ENCODE results near the gene HTRA1.

Gene HTRA1

GRCh38 chr10:122466951-122467381 is 5.6 kb downstream of the HTRA1 start:
- H3K4me3 ChIP-seq (ENCODE audit: low read length), result no peak overlapping the region
- no peak for DNase-seq (ENCODE audit: low read depth)
- no peak for TF ChIP-seq CTCF (conservative IDR thresholded peaks at IDR 0.05; ENCODE audit: low read depth, low read length)

- no peak for DNase-seq (ENCODE audit: low read depth)
- H3K4me3 ChIP-seq (ENCODE audit: low read length), result no peak overlapping the region
Observed at GRCh38 chr10:122467701-122468100, 6.3 kb downstream of the HTRA1 start.

GRCh38 chr10:122468307-122468925 is 7.1 kb downstream of the HTRA1 start:
- H3K4me3 ChIP-seq (ENCODE audit: low read length), result no peak overlapping the region
- DNase-seq (ENCODE audit: low read depth), result no peak
- no peak for TF ChIP-seq CTCF (conservative IDR thresholded peaks at IDR 0.05; ENCODE audit: low read depth, low read length)

More at GRCh38 chr10:122467701-122468100, 6.3 kb downstream of the HTRA1 start:
- TF ChIP-seq CTCF (conservative IDR thresholded peaks at IDR 0.05; ENCODE audit: low read depth, low read length), result no peak

- no peak for TF ChIP-seq CTCF (conservative IDR thresholded peaks at IDR 0.05; ENCODE audit: low read depth, low read length)
- DNase-seq (ENCODE audit: low read depth), result no peak
- H3K4me3 ChIP-seq (ENCODE audit: low read length), result no peak overlapping the region
Observed at GRCh38 chr10:122468926-122469781, 7.8 kb downstream of the HTRA1 start.

- no peak for DNase-seq (ENCODE audit: low read depth)
- no peak overlapping the region for H3K4me3 ChIP-seq (ENCODE audit: low read length)
- TF ChIP-seq CTCF (conservative IDR thresholded peaks at IDR 0.05; ENCODE audit: low read depth, low read length), result no peak
Observed at GRCh38 chr10:122469848-122470247, 8.5 kb downstream of the HTRA1 start.

GRCh38 chr10:122471531-122472177 is 10.3 kb downstream of the HTRA1 start:
- DNase-seq (ENCODE audit: low read depth), result no peak
- H3K4me3 ChIP-seq (ENCODE audit: low read length), result no peak overlapping the region
- no peak for TF ChIP-seq CTCF (conservative IDR thresholded peaks at IDR 0.05; ENCODE audit: low read depth, low read length)
